GM21717 (cell line): ENCODE results near the gene CDK4.
"Not testable (repeated sequence)": the region's sequence is repeated elsewhere in the genome, so short reads cannot be mapped to it uniquely, and the experiment has no call there.

Experiments used
- ATAC-seq: cut with Tn5 transposase; IDR thresholded peaks from one replicate; pipeline ENCODE4 v1.9.1; 2021; ENCODE audit warnings: mild to moderate bottlenecking, moderate library complexity; ENCODE audit not compliant: unreplicated experiment

The CDK4 gene

GRCh38 chr12:57727758-57728395 is 24.2 kb downstream of the CDK4 start:
- no peak for ATAC-seq

DNA sequence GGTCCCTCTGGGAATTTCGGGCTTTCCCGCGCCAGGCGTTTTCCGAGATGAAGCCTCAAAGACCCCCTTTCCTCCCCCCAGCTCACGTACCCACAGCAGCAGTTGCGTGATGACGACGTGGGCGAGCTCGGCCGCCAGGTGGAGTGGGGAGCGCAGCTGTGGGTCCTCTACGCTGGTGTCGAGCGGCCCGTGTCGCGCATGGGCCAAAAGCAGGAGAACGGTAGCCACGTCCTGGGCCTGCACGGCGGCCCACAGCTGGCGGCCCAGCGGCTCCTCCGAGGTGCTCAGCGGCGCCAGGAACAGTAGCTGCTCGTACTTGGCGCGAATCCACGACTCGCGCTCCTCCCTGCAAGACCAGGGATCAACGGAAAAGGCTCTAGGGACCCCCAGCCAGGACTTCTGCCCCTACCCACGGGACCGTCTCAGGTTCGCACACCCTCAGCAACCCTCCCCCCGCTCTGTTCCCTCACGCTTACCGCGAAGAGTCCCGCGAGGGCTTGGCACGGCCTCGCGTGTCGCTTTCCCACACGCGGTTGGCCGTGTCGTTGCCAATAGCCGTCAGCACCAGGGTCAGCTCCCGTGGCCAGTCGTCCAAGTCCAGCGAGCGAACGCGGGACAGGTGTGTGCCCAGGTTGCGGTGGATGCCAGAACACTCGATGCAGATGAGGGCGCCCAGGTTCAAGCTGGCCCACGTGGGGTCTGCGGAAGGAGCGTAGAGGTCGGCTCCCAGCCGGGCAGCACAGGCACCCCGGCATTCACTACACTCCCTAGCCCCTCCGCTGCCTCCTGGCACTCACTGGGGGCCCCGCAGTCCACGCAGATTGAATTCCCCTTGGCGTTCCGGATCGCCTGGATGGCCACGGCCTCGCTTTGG is 25.0 kb downstream of the CDK4 start:
- ATAC-seq: no peak

- no peak for ATAC-seq
Observed at GRCh38 chr12:57726151-57726883, 25.8 kb downstream of the CDK4 start.

DNA sequence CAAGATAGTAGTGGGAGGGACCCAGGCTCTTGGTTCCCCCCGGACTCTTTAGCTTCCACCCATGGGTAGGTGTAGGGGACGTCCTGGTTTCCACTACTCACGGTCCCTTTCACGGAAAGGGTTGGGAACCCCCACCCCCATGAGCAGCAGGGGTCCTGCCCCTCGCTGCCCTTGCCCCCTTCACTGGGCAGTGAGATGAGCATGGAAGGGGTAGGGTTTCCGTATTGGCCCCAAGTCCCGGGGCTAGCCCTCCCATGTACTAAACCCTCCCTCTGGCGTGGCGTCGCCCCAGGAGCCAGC is 26.3 kb downstream of the CDK4 start:
- no peak for ATAC-seq

DNA sequence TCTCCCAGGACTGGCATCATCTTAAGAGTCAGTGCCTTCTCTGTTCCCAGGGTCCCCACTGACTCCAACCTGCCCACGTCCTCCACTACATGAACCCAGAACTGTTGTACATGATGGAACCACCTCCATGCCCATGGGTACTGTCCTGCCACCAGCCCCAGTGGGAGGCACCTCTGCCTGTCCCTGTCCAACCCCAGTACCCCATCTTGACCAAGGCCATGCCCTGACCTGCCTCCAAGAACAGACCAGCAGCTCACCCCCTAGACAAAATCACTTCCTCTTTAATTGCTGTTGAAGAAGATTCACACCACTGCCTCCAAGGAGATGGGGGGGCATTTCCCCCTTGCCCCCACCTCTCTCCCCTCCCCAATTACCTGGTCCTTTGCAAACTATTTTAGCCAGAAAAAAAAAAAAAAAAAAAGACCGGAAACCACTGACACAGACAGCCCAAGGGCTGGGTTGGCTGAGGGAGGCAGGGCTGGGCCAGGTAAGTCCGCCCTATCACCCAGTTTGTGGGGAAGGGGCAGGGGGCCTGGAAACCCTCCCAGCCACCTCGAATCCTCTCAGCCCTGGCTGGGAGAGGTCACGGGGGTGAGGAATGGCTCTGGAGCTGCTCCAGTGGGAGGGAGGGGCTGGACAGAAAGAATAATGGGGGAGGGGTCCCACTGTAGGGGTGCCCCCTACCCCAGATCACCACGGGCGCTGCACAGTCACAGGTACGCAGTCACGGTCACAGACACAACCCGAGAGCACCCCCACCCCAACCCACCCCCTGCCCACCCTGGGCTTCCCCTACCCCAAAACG is 27.0 kb downstream of the CDK4 start:
- no peak for ATAC-seq

DNA sequence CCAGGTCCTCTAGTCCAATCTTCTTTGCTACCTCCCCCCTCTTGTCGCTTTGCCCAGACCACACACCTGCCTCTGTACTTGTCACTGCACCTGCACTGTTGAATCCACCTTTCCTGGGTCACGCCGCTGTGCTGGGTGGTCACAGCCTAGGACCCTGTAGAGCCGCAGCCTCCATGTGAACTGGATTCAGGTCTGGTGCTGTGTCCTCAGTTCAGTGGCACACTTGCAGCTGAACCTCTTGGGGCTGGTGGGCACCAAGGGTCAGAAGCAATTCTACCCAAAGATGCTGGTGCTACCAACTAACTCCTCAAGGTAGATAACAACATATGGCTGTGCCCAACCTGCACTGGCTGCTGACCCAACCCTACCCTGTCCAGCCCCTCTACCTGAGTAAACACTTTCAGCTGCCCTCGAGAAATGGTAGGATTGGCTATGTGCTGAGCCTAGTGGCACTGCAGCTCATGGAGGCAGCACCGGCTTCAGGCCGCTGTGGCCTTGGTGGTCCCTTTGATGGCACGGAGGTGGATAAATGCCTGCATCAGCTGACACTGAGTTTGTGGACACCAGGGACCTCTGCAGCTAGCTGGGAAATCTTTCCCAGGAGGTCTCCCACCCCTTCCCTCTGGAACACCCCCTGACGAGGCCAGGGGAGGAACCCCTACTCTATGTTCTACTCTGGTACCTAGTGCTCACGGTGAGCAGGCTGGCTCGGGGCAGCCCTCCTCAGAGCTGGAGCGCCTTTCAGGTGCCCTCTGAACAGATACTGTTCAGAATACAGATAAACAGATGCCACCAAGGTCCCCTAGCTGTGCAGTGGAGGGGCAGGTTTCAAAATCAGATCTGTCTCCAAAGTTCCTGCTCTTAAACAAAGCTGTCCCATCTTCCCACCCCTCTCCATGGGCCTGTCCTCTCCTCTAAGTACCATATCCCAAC is 27.8 kb downstream of the CDK4 start:
- no peak for ATAC-seq

DNA sequence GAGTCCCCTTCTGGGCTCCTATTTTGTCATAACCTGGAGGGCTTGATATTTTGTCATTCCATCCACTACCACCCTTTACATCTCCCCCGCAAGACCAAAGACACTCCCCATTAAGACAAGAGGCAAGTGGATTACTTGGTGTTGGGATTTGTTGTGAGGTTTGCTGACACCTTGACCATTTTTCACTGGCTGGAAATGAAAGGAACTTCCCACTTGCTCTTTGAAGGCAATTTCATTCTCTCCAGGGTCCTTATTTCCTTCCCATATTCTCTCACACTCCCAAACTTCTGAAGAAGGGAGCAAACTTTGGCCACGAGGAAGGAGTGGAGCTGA is 28.5 kb downstream of the CDK4 start:
- ATAC-seq: no peak

DNA sequence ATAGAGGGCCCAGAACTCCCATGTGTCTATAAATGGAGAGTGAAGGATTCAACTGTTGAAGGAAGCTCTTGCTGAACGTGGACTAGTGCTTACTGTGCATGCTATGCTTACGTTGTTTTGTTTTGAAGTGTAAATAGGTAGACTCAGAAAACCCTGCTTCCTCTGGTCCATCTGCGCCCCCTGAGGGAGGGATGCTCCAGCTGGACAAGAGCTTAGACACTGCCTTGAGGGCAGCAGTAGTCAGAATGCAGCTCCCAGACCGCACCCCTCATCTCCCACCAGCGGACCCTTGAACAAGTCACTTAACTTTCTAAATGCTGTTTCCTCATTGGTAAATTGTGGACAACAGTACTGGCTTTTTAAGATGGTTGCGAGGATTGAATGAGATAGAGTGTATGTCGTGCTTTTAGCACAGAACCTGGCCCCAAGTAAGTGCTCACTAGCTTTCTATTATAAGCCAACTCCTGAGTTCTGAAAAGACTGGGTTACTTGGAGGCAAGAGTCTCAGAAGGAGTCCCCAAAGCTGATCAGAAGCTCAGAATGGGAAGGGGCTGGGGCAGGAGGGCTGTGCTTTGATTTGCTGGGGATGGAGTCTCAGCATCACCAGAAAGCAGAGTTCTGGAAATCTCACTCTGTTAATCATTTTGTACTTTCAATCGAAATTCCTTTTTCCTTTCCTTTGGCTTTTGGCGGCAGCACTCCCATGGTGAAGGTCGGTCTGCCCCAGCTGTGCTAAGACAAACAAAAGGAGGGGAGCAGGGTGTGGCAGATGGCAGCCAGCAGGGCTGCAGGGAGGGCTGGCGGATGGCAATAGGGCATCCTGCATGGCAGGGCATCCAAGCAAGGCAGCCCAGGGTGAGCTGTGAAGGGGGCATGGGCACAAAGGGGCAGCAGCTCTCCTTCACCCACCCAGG is 29.1 kb downstream of the CDK4 start:
- no peak for ATAC-seq

DNA sequence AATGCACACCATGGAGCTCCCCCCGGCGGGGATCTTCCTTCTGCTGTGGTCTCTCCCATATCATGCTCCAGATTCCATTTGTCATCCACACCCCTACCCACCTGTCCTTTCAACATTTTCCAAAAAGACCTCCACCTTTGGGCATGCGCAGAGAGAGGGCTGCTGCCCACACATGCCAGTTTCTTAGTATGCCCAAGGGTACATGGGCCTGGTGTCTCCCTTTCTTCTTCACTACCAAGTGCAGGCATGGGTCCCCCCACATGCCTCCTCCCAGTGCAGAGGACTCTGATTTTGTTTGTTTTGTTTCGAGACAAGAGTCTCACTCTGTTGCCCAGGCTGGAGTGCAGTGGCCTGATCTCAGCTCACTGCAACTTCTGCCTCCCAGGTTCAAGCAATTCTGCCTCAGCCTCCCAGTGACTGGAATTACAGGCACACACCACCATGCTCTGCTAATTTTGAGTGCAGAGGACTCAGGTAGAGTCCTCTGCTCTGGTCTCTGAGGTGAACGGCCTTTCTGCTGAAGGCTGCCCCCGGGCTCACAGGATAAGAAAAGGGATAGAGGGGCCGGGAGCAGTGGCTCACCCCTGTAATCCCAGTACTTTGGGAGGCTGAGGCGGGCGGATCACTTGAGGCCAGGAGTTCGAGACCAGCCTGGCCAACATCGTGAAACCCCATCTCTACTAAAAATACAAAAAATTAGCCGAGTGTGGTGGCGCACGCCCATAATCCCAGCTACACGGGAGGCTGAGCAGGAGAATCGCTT is 30.1 kb downstream of the CDK4 start:
- not testable (repeated sequence) for ATAC-seq

DNA sequence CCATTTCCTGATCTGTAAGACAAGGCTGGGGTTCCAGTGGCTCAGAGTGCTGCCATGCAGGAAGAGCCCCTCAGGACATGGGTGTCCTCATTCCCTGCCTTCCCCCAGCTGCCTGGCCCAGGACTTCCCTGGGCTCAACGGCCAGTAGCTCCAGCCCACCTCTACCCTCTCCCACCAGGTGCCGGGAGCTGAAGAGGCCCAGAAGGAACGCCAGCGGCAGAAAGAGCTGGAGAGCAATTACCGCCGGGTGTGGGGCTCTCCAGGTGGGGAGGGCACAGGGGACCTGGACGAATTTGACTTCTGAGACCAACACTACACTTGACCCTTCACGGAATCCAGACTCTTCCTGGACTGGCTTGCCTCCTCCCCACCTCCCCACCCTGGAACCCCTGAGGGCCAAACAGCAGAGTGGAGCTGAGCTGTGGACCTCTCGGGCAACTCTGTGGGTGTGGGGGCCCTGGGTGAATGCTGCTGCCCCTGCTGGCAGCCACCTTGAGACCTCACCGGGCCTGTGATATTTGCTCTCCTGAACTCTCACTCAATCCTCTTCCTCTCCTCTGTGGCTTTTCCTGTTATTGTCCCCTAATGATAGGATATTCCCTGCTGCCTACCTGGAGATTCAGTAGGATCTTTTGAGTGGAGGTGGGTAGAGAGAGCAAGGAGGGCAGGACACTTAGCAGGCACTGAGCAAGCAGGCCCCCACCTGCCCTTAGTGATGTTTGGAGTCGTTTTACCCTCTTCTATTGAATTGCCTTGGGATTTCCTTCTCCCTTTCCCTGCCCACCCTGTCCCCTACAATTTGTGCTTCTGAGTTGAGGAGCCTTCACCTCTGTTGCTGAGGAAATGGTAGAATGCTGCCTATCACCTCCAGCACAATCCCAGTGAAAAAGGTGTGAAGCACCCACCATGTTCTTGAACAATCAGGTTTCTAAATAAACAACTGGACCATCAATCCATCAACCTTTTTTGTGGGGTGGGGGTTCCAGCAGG is 31.2 kb downstream of the CDK4 start:
- no peak for ATAC-seq

- no peak for ATAC-seq
Observed at GRCh38 chr12:57719777-57720605, 32.1 kb downstream of the CDK4 start.

GRCh38 chr12:57718641-57719528 is 33.2 kb downstream of the CDK4 start:
- no peak for ATAC-seq

GRCh38 chr12:57717846-57718640 is 34.1 kb downstream of the CDK4 start:
- ATAC-seq: no peak

GRCh38 chr12:57717131-57717530 is 35.0 kb downstream of the CDK4 start:
- no peak for ATAC-seq

DNA sequence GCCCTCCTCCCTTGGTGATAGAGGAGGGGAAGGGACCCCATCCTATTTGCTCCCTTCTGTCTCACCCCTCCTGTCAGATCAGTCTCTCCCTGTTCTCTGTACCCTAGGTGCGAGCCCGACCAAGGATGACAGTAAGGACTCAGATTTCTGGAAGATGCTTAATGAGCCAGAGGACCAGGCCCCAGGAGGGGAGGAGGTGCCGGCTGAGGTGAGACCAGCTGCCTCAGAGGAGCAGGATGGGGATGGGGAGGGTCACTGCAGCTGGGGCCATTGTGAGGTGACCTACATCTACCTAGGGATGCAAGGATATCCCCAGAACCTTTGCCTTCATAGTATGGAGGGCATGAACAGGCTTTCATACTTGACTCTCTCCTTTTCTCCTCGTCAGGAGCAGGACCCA is 35.8 kb downstream of the CDK4 start:
- no peak for ATAC-seq
